ENCODE measurements around the gene FGF3.

GRCh38 chr11:69852056-69852455 lies 32.8 kb upstream of the FGF3 start:
- TF ChIP-seq TAF1 (IDR thresholded peaks at IDR 0.05; ENCODE audit: borderline replicate concordance, insufficient read depth, low read length) (no peak), POLR2AphosphoS5 (IDR thresholded peaks at IDR 0.05; ENCODE audit: low read depth, low read length) (no peak)

Data from PFSK-1 (cell line).